WTC11 (cell line): ENCODE measurements around the gene MYO16. TPM values are rescaled to one million over a fixed set of nuclear protein-coding genes. Genes with fewer than 3 reads are reported as not detected.

Experiments used
- ATAC-seq: fragments of 200-7000 bp; cut with Tn5 transposase; 2 replicates; pipeline ENCODE4 v1.10.0; 2021; ENCODE audit warnings: mild to moderate bottlenecking, moderate library complexity
- CTCF ChIA-PET: fragments of 300-600 bp; sonication (Branson Sonifier 250); formaldehyde crosslinking; loops from one replicate; lab custom pipeline; 2021; ENCODE audit warnings: antibody characterized with exemption; lab: Charles Lee
- POLR2A ChIA-PET: fragments of 350-600 bp; sonication (Branson Sonifier 250); formaldehyde crosslinking; loops from one replicate; lab custom pipeline; 2021; ENCODE audit warnings: antibody characterized with exemption; lab: Charles Lee
- DNase-seq: peaks from one replicate; pipeline ENCODE4 v3.0.0; 2021; ENCODE audit warnings: low spot score
- H3K27ac Mint-ChIP-seq: 2 replicates; pipeline ENCODE4 v1.8.0; 2021; ENCODE audit warnings: mixed read lengths
- H3K27me3 Mint-ChIP-seq: 2 replicates; pipeline ENCODE4 v1.8.0; 2021; ENCODE audit warnings: low read depth, mild to moderate bottlenecking, moderate library complexity, mixed read lengths
- H3K36me3 Mint-ChIP-seq: 2 replicates; pipeline ENCODE4 v1.8.0; 2021; ENCODE audit warnings: mixed read lengths
- H3K4me1 Mint-ChIP-seq: 2 replicates; pipeline ENCODE4 v1.8.0; 2022; ENCODE audit warnings: mixed read lengths
- H3K4me3 Mint-ChIP-seq: 2 replicates; pipeline ENCODE4 v1.8.0; 2021; ENCODE audit warnings: mild to moderate bottlenecking, moderate library complexity, mixed read lengths
- H3K9me3 Mint-ChIP-seq: 2 replicates; pipeline ENCODE4 v1.8.0; 2021; ENCODE audit warnings: mixed read lengths
- E2F4 ChIP-seq: sonication (generic); formaldehyde crosslinking; IDR thresholded peaks from 2 replicates; pipeline ENCODE4 v1.8.1; 2022; ENCODE audit warnings: low read depth, mild to moderate bottlenecking, moderate library complexity, missing genetic modification reagents, borderline replicate concordance
- FOXK1 ChIP-seq: sonication (generic); formaldehyde crosslinking; IDR thresholded peaks from 2 replicates; pipeline ENCODE4 v1.8.0; 2022; ENCODE audit warnings: mild to moderate bottlenecking, moderate library complexity, missing genetic modification reagents
- NFE2L1 ChIP-seq: sonication (generic); formaldehyde crosslinking; IDR thresholded peaks from 2 replicates; pipeline ENCODE4 v1.8.1; 2023; ENCODE audit warnings: missing genetic modification reagents
- NR1H2 ChIP-seq: sonication (generic); formaldehyde crosslinking; IDR thresholded peaks from 2 replicates; pipeline ENCODE4 v1.9.0; 2021; ENCODE audit warnings: mild to moderate bottlenecking, moderate library complexity, missing genetic modification reagents
- RELA ChIP-seq: sonication (generic); formaldehyde crosslinking; IDR thresholded peaks from 2 replicates; pipeline ENCODE4 v1.8.1; 2022; ENCODE audit warnings: missing genetic modification reagents, mild to moderate bottlenecking, borderline replicate concordance
- TEAD1 ChIP-seq: sonication (generic); formaldehyde crosslinking; IDR thresholded peaks from 2 replicates; pipeline ENCODE4 v1.8.0; 2022; ENCODE audit warnings: mild to moderate bottlenecking, missing genetic modification reagents
- ZBTB43 ChIP-seq: sonication (generic); formaldehyde crosslinking; IDR thresholded peaks from 2 replicates; pipeline ENCODE4 v1.8.1; 2023; ENCODE audit warnings: mild to moderate bottlenecking, missing genetic modification reagents
- total RNA-seq: library from RNA; stranded (reverse); gene quantifications from 3 replicates; pipeline ENCODE4 v1.2.3, GENCODE V29; 2021
- TF ChIP-seq, protein P1 (sequence below): sonication (generic); formaldehyde crosslinking; IDR thresholded peaks from 2 replicates; pipeline ENCODE4 v1.8.0; 2022; ENCODE audit warnings: mild to moderate bottlenecking, missing genetic modification reagents
- TF ChIP-seq, protein P2 (sequence below): sonication (generic); formaldehyde crosslinking; IDR thresholded peaks from 2 replicates; pipeline ENCODE4 v1.8.1; 2023; ENCODE audit warnings: mild to moderate bottlenecking, missing genetic modification reagents, borderline replicate concordance
- TF ChIP-seq, protein P3 (sequence below): sonication (generic); formaldehyde crosslinking; IDR thresholded peaks from 2 replicates; pipeline ENCODE4 v1.8.0; 2023; ENCODE audit warnings: missing genetic modification reagents
- TF ChIP-seq, protein P4 (sequence below): sonication (generic); formaldehyde crosslinking; IDR thresholded peaks from 2 replicates; pipeline ENCODE4 v1.8.1; 2023; ENCODE audit warnings: mild to moderate bottlenecking, missing genetic modification reagents, moderate library complexity
- TF ChIP-seq, protein P5 (sequence below): sonication (generic); formaldehyde crosslinking; IDR thresholded peaks from 2 replicates; pipeline ENCODE4 v1.8.0; 2022; ENCODE audit warnings: missing genetic modification reagents

Gene MYO16
- total RNA-seq, 1 experiment from 2014 or later = 0.09 TPM

GRCh38 chr13:109163037-109163379, 533.6 kb downstream of the MYO16 start:
- CTCF ChIA-PET = no interaction called here
- DNase-seq (no peak), ATAC-seq (peak; percentile 51; the same call in 1 of the 2 replicates)
- no peak overlapping the region for H3K4me3 Mint-ChIP-seq
- no peaks in the 10 kb centered on the region; the same call in 1 of the 2 replicates for H3K27me3 Mint-ChIP-seq
- H3K27ac Mint-ChIP-seq = no peak overlapping the region
- no peaks in the 10 kb centered on the region for H3K36me3 Mint-ChIP-seq
- no peaks in the 10 kb centered on the region for H3K9me3 Mint-ChIP-seq
- H3K4me1 Mint-ChIP-seq = peaks cover 38% of the 10 kb centered on the region
- POLR2A ChIA-PET = no interaction called here
- TF ChIP-seq, protein P1, sequence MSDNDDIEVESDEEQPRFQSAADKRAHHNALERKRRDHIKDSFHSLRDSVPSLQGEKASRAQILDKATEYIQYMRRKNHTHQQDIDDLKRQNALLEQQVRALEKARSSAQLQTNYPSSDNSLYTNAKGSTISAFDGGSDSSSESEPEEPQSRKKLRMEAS (CRISPR knock-in tag) = no peak
- TF ChIP-seq TEAD1 (no peak), ZBTB43 (CRISPR knock-in tag) (no peak), E2F4 (CRISPR knock-in tag) (no peak), FOXK1 (no peak), RELA (CRISPR knock-in tag) (no peak), NFE2L1 (CRISPR knock-in tag) (no peak)
- TF ChIP-seq, protein P2, sequence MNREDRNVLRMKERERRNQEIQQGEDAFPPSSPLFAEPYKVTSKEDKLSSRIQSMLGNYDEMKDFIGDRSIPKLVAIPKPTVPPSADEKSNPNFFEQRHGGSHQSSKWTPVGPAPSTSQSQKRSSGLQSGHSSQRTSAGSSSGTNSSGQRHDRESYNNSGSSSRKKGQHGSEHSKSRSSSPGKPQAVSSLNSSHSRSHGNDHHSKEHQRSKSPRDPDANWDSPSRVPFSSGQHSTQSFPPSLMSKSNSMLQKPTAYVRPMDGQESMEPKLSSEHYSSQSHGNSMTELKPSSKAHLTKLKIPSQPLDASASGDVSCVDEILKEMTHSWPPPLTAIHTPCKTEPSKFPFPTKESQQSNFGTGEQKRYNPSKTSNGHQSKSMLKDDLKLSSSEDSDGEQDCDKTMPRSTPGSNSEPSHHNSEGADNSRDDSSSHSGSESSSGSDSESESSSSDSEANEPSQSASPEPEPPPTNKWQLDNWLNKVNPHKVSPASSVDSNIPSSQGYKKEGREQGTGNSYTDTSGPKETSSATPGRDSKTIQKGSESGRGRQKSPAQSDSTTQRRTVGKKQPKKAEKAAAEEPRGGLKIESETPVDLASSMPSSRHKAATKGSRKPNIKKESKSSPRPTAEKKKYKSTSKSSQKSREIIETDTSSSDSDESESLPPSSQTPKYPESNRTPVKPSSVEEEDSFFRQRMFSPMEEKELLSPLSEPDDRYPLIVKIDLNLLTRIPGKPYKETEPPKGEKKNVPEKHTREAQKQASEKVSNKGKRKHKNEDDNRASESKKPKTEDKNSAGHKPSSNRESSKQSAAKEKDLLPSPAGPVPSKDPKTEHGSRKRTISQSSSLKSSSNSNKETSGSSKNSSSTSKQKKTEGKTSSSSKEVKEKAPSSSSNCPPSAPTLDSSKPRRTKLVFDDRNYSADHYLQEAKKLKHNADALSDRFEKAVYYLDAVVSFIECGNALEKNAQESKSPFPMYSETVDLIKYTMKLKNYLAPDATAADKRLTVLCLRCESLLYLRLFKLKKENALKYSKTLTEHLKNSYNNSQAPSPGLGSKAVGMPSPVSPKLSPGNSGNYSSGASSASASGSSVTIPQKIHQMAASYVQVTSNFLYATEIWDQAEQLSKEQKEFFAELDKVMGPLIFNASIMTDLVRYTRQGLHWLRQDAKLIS (CRISPR knock-in tag) = no peak
- TF ChIP-seq, protein P3, sequence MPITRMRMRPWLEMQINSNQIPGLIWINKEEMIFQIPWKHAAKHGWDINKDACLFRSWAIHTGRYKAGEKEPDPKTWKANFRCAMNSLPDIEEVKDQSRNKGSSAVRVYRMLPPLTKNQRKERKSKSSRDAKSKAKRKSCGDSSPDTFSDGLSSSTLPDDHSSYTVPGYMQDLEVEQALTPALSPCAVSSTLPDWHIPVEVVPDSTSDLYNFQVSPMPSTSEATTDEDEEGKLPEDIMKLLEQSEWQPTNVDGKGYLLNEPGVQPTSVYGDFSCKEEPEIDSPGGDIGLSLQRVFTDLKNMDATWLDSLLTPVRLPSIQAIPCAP (CRISPR knock-in tag) = no peak

DNA sequence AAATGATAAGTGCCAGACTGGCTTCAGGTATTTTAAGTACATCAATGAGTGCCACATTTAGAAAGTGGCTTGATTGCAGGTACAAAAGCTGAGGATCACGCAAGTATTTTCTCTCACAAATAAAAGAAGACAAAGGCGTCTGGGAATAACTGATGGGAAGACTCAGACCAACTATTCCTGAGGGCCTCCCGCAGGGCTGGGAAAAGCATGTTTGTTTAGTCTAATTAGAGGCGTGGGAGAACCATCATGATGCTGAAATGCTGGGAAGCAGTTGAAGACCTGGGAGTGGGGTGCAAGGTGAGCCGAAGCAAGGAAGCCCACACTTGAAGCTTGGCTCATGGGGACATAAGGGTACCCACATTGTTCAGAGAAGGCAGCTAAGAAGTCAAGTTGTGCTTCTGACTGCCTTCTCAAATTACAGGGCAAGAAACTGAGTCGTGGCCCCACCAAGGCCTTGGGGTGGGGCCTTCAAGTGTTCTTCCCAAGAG, 536.0 kb downstream of the MYO16 start:
- no peaks in the 10 kb centered on the region for H3K36me3 Mint-ChIP-seq
- H3K27me3 Mint-ChIP-seq = no peaks in the 10 kb centered on the region; the same call in 1 of the 2 replicates
- H3K9me3 Mint-ChIP-seq = no peaks in the 10 kb centered on the region
- TF ChIP-seq, protein P4, sequence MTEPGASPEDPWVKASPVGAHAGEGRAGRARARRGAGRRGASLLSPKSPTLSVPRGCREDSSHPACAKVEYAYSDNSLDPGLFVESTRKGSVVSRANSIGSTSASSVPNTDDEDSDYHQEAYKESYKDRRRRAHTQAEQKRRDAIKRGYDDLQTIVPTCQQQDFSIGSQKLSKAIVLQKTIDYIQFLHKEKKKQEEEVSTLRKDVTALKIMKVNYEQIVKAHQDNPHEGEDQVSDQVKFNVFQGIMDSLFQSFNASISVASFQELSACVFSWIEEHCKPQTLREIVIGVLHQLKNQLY (CRISPR knock-in tag) = no peak
- TF ChIP-seq, protein P5, sequence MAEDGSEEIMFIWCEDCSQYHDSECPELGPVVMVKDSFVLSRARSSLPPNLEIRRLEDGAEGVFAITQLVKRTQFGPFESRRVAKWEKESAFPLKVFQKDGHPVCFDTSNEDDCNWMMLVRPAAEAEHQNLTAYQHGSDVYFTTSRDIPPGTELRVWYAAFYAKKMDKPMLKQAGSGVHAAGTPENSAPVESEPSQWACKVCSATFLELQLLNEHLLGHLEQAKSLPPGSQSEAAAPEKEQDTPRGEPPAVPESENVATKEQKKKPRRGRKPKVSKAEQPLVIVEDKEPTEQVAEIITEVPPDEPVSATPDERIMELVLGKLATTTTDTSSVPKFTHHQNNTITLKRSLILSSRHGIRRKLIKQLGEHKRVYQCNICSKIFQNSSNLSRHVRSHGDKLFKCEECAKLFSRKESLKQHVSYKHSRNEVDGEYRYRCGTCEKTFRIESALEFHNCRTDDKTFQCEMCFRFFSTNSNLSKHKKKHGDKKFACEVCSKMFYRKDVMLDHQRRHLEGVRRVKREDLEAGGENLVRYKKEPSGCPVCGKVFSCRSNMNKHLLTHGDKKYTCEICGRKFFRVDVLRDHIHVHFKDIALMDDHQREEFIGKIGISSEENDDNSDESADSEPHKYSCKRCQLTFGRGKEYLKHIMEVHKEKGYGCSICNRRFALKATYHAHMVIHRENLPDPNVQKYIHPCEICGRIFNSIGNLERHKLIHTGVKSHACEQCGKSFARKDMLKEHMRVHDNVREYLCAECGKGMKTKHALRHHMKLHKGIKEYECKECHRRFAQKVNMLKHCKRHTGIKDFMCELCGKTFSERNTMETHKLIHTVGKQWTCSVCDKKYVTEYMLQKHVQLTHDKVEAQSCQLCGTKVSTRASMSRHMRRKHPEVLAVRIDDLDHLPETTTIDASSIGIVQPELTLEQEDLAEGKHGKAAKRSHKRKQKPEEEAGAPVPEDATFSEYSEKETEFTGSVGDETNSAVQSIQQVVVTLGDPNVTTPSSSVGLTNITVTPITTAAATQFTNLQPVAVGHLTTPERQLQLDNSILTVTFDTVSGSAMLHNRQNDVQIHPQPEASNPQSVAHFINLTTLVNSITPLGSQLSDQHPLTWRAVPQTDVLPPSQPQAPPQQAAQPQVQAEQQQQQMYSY = no peak
- TF ChIP-seq NR1H2 (CRISPR knock-in tag) = no peak
- TF ChIP-seq, all 79 proteins: peak for 0
- ATAC-seq (peak; percentile 56), DNase-seq (no peak)
- no peak overlapping the region for H3K4me3 Mint-ChIP-seq
- POLR2A ChIA-PET = no interaction called here
- peaks cover 30% of the 10 kb centered on the region for H3K4me1 Mint-ChIP-seq
- CTCF ChIA-PET = no interaction called here
- no peak overlapping the region for H3K27ac Mint-ChIP-seq
